Fibroblast of mammary gland (primary cell): ENCODE measurements around the gene PPP2R1A.
A peak's percentile ranks its signal among the peaks of the same experiment; 100 is the strongest.

ENCODE experiments used
- DNase-seq: peaks from one replicate; pipeline ENCODE4 v3.0.0-alpha.2; 2010; ENCODE audit warnings: low read depth
- H3K4me3 ChIP-seq: 2 replicates; pipeline ENCODE4 v1.5.1; 2011; ENCODE audit warnings: low read depth, mild to moderate bottlenecking, low read length, moderate library complexity; ENCODE audit not compliant: control insufficient read depth
- TF ChIP-seq, protein P1 (sequence below): conservative IDR thresholded peaks from 2 replicates; pipeline ENCODE4 v1.5.1; 2011; ENCODE audit warnings: low read depth, low read length, inconsistent platforms; ENCODE audit not compliant: control insufficient read depth, insufficient read depth

The PPP2R1A gene

DNA sequence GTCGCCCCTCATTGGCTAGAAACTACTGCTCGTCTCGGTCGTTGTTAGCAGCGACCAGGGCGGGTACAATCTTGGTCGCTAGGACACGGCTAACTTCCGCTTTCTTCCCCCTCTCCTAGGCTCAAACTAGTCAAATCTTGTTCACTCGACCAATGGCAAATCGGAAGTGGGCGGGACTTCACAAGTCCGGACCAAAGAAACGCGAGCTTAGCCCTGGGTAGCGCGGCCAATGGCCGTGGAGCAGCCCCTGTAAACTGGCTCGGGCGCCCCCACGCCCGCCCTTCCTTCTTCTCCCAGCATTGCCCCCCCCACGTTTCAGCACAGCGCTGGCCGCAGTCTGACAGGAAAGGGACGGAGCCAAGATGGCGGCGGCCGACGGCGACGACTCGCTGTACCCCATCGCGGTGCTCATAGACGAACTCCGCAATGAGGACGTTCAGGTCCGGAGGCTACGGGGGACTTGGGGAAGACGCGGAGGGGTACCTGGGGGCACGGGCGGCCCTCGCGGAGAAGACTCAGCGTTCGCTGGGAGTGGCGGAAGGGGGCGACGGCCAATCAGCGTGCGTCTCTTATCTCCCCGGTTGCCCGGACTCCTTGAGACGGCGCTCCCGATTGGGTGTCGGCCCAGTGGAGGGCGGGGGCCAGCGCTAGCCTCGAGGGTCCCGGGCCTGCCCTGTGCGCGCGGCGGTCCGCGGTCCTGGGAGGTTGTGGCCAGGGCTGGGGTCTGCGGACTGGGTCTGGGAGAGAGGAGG is at the start of gene PPP2R1A:
TSS of gene PPP2R1A (plus strand) at position 318 of the 752 bp plus-strand sequence. CDS start at position 363, 45 bp downstream.
- peak within 1 kb of the TSS; percentile 86 for H3K4me3 ChIP-seq
- peak; percentile 100 for DNase-seq
- TF ChIP-seq, protein P1, sequence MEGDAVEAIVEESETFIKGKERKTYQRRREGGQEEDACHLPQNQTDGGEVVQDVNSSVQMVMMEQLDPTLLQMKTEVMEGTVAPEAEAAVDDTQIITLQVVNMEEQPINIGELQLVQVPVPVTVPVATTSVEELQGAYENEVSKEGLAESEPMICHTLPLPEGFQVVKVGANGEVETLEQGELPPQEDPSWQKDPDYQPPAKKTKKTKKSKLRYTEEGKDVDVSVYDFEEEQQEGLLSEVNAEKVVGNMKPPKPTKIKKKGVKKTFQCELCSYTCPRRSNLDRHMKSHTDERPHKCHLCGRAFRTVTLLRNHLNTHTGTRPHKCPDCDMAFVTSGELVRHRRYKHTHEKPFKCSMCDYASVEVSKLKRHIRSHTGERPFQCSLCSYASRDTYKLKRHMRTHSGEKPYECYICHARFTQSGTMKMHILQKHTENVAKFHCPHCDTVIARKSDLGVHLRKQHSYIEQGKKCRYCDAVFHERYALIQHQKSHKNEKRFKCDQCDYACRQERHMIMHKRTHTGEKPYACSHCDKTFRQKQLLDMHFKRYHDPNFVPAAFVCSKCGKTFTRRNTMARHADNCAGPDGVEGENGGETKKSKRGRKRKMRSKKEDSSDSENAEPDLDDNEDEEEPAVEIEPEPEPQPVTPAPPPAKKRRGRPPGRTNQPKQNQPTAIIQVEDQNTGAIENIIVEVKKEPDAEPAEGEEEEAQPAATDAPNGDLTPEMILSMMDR, result no peak

DNA sequence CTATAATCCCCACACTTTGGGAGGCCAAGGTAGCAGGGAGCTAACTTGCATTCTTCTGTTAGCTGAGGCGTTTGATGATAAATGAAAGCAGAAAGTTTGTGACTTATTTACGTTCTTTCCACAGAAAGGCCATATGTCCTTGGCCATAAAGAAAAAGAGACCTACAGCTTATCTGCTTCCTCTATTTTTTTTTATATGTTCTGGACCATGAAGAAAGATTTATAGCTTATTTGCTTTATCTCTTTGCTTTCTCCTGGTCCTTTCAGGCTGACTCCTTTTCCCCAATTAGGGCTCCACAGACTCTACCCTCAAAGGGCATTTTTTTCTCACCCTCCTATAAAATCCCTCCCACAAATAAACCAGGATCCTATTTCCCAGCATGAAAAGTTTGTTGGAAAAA is 48.6 kb upstream of the PPP2R1A start:
- DNase-seq, result no peak
- no peak overlapping the region for H3K4me3 ChIP-seq
- TF ChIP-seq, protein P1, result no peak

DNA sequence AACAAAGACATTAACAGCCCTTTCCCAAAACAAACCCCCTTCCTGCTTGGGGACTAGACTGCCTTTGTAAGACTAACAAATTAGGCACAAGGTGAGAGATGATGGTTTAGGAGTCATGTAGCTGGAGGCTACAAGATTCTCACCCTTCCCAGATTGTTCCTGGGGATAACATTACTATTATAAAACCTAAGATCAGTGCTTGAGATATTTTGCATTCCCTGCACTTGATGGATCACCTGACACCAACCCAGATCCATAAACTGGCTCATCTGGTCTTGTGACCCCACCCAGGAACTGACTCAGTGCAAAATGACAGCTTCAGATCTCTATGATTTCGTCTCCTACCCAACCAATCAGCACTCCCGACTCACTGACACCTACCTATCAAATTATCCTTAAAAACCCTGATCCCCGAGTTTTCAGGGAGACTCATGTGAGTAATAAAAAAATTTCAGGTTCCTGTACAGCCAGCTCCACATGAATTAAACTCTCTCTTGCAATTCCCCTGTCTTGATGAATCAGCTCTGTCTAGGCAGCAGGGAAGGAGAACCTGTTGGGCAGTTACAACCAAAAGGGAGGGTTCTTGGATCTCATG is 47.8 kb upstream of the PPP2R1A start:
- TF ChIP-seq, protein P1, result no peak
- DNase-seq, result no peak
- H3K4me3 ChIP-seq, result no peak overlapping the region

DNA sequence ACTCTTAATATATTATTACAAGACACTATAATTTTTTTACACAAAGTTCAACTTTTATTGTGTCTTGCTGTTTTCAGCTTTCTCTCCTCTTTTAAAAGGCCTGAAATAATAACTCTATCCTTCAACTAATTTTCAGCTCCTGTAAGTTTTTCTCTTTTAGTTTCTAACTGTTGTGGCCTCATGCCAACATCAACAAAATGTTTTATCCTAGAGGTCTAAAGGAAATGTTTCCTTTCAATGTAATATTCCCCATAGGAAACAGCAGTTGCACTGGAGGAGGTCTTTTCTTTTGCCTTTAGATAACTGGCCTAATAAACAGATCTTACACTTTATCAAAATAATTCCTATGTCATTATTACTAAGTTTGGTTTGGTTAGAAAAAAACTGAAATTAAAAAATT is 41.6 kb upstream of the PPP2R1A start:
- H3K4me3 ChIP-seq, result no peak overlapping the region
- TF ChIP-seq, protein P1, result no peak
- DNase-seq, result no peak

DNA sequence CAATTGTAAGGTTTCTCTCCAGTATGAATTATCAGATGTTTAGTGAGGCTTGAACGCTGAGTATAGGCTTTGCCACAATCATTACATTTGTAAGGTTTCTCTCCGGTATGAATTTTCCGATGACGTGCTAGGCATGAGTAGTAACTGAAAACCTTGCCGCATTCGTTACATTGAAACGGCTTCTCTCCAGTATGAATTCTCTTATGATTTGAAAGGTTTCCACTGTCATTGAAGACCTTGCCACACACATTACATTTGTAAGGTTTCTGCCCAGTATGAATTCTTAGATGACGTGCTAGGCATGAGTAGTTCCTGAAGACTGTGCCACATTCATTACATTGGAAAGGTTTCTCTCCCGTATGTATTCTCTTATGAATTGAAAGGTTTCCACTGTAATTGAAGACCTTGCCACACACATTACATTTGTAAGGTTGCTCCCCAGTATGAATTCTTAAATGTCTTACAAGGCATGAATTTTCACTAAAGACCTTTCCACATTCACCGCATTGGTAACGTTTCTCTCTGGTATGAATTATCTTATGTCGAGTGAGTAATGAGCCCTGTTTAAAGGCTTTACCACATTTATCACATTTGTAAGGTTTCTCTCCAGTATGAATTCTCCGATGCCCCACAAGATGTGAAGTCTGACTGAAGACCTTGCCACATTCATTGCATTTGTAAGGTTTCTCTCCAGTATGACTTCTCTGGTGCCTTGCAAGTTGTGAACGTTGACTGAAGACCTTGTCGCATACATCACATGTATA is 34.1 kb upstream of the PPP2R1A start:
- TF ChIP-seq, protein P1, result no peak
- no peak for DNase-seq
- H3K4me3 ChIP-seq, result no peak overlapping the region

DNA sequence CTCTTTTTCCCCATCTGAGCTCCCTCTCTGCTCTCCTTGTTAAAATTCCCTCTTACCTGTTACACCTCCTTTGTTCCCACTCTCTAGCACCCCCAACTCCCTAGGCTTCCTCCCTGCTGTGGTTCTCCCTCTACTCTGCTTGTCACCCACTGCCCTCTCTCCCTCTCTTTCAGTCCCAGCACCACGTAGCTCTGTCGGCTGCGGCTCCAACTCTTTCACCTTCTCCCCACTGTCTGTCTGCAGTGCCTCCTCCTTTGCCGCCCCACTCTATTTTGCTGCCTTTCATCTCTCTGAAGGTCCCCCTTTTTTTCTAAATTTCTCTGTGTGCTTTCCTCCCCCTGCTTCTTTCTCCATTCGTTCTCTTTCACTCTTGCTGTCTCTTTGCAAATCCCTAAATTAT is 19.5 kb upstream of the PPP2R1A start:
- peak overlapping the region; percentile 98 for H3K4me3 ChIP-seq
- no peak for DNase-seq
- TF ChIP-seq, protein P1, result no peak
